ENCODE results near the gene MOGAT3. TPM values are rescaled to one million over a fixed set of nuclear protein-coding genes. Genes with fewer than 3 reads are reported as not detected.

MOGAT3 gene
- total RNA-seq, 1 experiment from 2014 or later = 0.15 TPM

DNA sequence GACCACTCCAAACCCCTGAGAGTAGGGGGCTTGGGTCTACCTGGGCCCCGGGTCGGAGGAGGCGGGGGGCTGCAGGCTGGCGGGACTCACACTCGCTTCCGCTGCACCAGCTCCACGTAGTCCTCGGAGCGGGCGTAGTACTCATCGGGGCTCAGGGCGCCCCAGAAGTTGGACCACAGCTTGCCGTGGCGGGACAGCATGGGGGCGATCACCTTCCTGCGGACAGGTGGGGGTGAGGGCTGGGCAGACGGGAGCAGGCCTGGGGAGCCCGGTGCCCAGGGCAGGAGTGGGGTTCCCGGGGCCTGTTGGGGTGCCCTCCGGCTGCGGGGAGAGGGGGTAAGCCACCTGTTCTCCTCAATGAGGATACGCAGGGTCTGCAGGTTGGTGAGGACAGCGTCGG, 10.7 kb upstream of the MOGAT3 start:
- no peaks in the 10 kb centered on the region for H3K9me3 Mint-ChIP-seq
- TF ChIP-seq, protein P1, sequence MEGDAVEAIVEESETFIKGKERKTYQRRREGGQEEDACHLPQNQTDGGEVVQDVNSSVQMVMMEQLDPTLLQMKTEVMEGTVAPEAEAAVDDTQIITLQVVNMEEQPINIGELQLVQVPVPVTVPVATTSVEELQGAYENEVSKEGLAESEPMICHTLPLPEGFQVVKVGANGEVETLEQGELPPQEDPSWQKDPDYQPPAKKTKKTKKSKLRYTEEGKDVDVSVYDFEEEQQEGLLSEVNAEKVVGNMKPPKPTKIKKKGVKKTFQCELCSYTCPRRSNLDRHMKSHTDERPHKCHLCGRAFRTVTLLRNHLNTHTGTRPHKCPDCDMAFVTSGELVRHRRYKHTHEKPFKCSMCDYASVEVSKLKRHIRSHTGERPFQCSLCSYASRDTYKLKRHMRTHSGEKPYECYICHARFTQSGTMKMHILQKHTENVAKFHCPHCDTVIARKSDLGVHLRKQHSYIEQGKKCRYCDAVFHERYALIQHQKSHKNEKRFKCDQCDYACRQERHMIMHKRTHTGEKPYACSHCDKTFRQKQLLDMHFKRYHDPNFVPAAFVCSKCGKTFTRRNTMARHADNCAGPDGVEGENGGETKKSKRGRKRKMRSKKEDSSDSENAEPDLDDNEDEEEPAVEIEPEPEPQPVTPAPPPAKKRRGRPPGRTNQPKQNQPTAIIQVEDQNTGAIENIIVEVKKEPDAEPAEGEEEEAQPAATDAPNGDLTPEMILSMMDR (conservative IDR thresholded peaks at IDR 0.05) = no peak
- H3K56ac ChIP-seq (ENCODE audit: insufficient read length, low read depth, low read length) = no peak overlapping the region

More for the DNA sequence above, 10.7 kb upstream of the MOGAT3 start:
- H3K4ac ChIP-seq (ENCODE audit: low read depth, low read length) = no peak overlapping the region
- H3K27me3 ChIP-seq (ENCODE audit: insufficient read depth, low read length) = no peaks in the 10 kb centered on the region
- no peak overlapping the region for H2BK12ac ChIP-seq (ENCODE audit: insufficient read length, low read depth, low read length)
- H3K23me2 ChIP-seq (ENCODE audit: insufficient read length, low read depth, low read length, poor library complexity, severe bottlenecking) = no peaks in the 10 kb centered on the region
- no peak overlapping the region for H3K4me2 ChIP-seq (ENCODE audit: insufficient read depth, insufficient read length, low read length)
- no peak overlapping the region for H4K8ac ChIP-seq (replicated peaks; ENCODE audit: insufficient read length, low read depth, low read length)
- no peaks in the 10 kb centered on the region for H3K79me2 ChIP-seq (ENCODE audit: insufficient read depth, low read length)
- no peak overlapping the region for H4K5ac ChIP-seq (ENCODE audit: insufficient read length, low read depth, low read length)
- no peak overlapping the region for H3K23ac ChIP-seq (ENCODE audit: insufficient read length, low read depth, low read length)
- H3K79me1 ChIP-seq (ENCODE audit: insufficient read depth, low read depth, low read length, poor library complexity, severe bottlenecking) = no peaks in the 10 kb centered on the region
- H3K14ac ChIP-seq (ENCODE audit: insufficient read depth, low read length) = no peak overlapping the region
- Mint-ChIP-seq H3K4me3 (no peak overlapping the region), H3K27me3 (ENCODE audit: low read depth) (no peaks in the 10 kb centered on the region), H3K4me1 (peaks cover 4 to 5% of the 10 kb centered on the region in 2 experiments), H3K27ac (no peak overlapping the region), H3K36me3 (ENCODE audit: insufficient read depth in 1 of 3, low read depth in 3 of 3) (peaks cover 11 to 52% (median 21%) of the 10 kb centered on the region in 3 experiments; a peak in 6 of 7 replicates)
- no peak overlapping the region for H2AK5ac ChIP-seq (ENCODE audit: insufficient read length, low read length)
- DNase-seq = no peak
- H2BK20ac ChIP-seq (ENCODE audit: low read depth, low read length, poor library complexity, severe bottlenecking) = no peak overlapping the region
- H2BK15ac ChIP-seq (ENCODE audit: low read depth, low read length) = no peak overlapping the region
- no peak overlapping the region for H2BK5ac ChIP-seq (ENCODE audit: insufficient read length, low read length)
- H3K9ac ChIP-seq (ENCODE audit: extremely low read depth, insufficient read length, low read length) = no peak overlapping the region
- H3K4me1 ChIP-seq (ENCODE audit: insufficient read depth, low read length) = no peaks in the 10 kb centered on the region
- H3K9me3 ChIP-seq (ENCODE audit: control insufficient read depth, low read depth, low read length) = no peaks in the 10 kb centered on the region
- H3K18ac ChIP-seq (ENCODE audit: insufficient read length, low read depth, low read length) = no peak overlapping the region
- H3T11ph ChIP-seq (ENCODE audit: low read length) = no peak overlapping the region
- no peak overlapping the region for H2AFZ ChIP-seq (ENCODE audit: low read length)
- H4K20me1 ChIP-seq (ENCODE audit: control insufficient read depth, insufficient read depth, insufficient read length) = no peaks in the 10 kb centered on the region
- WGBS (ENCODE audit: extremely low coverage, insufficient read length, low lambda C conversion rate) = no CpG with 5 or more reads among the region's 24 CpGs
- H2BK120ac ChIP-seq (ENCODE audit: low read depth, low read length, poor library complexity, severe bottlenecking) = no peak overlapping the region
- no peak overlapping the region for H3K27ac ChIP-seq (ENCODE audit: insufficient read length, low read depth, low read length)
- H4K91ac ChIP-seq (ENCODE audit: insufficient read length, low read depth, low read length) = no peak overlapping the region
